HG03060 (cell line): ENCODE measurements around the gene WBP1L.
"Not testable (repeated sequence)": the region's sequence is repeated elsewhere in the genome, so short reads cannot be mapped to it uniquely, and the experiment has no call there.

Source experiments
- ATAC-seq: cut with Tn5 transposase; IDR thresholded peaks from one replicate; pipeline ENCODE4 v1.9.1; 2021; ENCODE audit warnings: low read depth, moderate number of reproducible peaks; ENCODE audit not compliant: unreplicated experiment

Gene WBP1L

DNA sequence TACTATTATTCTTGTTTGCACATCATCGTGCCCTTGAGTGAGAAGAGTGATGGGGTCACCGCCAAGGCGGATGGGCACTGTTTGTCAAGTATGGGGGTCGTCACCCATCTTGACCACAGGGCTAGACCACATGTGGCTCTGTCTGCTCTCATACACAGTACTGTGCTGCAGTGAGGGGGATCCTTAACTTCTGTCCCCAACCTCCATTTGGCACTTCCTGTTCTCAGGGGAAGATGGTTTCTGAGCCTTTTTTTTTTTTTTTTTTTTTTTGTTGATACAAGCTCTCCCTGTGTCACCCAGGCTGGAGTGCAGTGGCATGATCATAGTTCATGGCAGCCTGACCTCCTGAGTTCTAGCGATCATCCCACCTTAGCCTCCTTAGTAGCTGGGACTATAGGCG is 13.6 kb downstream of the WBP1L start:
- ATAC-seq, result no peak

DNA sequence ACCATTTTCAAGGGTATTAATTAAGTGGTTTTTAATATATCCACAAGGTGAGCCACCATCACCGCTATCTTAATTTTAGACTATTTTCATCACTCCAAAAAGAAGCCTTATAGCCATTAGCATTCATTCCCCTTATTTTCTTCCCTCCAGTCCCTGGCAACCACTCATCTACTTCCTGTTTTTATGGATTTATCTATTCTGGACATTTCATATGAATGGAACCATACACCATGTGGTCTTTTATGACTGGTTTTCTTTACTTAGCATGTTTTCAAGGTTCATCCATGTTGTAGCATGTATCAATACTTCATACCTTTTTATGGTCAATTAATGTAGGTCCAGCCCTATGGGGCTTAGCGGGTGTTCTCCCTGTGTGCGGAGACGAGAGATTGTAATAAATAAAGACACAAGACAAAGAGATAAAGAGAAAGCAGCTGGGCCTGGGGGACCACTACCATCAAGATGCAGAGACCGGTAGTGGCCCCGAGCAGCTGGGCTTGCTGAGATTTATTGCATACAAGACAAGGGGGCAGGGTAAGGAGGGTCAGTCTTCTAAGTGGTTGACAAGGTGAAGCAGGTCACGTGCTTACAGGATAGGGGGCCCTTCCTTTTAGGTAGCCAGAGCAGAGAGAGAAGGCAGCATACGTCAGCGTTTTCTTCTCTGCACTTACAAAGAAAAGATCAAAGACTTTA is 14.6 kb downstream of the WBP1L start:
- ATAC-seq, result no peak

DNA sequence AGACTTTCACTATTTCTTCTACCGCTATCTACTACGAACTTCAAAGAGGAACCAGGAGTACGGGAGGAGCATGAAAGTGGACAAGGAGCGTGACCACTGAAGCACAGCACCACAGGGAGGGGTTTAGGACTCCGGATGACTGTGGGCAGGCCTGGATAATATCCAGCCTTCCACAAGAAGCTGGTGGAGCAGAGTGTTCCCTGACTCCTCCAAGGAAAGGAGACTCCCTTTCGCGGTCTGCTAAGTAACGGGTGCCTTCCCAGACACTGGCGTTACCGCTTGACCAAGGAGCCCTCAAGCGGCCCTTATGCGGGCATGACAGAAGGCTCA is 15.2 kb downstream of the WBP1L start:
- not testable (repeated sequence) for ATAC-seq

DNA sequence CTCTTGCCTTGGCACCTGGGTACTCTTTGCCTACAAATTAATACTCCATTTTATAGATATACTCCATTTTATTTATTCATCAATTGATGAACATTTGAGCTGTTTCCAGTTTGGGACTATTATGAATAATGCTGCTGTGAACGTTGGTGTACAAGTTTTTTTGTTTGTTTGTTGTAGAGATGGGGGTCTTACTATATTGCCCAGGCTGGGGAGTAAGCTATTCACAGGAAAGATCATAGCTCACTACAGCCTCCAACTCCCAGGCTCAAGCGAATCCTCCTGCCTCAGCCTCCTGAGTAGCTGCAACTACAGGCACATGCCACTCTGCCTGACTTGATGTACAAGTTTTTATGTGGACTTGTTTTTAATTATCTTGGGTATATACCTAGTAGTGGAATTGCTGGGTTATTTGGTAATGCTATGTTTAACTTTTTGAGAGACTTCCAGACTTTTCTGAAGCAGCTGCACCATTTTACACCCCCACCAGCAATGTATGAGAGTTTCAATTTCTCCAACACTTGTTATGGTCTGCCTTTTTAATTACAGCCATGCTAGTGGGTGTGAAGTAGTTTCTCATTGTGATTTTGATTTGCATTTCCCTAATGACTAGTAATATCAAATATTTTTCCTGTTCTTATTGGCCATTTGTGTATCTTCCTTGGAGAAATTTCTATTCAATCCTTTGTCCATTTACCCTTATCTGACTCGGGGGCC is 15.9 kb downstream of the WBP1L start:
- ATAC-seq, result no peak

DNA sequence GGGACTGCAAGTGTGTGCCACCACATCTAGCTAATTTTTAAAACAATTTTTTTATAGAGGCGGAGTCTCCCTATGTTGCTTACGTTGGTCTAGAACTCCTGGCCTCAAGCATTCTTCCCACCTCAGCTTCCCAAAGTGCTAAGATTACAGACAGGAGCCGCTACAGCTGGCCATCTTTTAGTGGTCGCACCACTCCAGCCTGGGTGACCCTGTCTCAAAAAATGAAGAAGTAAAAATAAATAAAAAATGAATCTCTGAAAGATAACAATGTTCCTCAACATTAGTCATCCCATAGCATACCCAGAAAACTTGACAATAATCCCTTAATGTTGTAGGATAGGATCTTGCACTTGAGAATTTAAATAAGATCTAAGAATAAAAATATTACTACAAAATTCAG is 18.2 kb downstream of the WBP1L start:
- ATAC-seq, result no peak

DNA sequence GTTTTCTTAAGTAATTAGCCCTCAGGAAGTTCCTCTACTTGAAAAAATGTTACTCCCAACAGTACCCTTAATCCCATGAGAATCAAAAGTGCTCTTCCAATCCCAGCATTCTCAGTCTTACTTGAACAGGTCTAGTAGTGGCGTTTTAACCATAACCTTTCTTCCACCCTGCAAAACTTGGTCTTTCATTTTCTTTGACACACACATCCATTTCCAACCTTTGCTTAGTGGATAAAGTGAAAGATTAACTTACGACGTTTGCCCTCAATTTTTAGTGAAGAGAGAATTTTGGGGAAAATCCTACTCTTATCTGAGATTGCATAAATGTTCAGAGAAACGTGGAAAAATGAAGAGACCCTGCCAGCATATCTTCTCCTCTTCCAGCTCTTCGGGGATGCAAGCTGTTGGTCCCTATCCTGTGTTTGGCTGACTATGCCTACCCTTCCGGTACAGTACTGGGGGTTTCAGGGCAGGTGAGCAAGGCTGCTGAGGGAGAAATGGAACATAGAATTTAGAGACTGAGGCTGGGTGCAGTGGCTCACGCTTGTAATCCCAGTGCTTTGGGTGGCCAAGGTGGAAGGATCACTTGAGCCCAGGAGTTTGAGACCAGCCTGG is 18.8 kb downstream of the WBP1L start:
- ATAC-seq, result no peak

DNA sequence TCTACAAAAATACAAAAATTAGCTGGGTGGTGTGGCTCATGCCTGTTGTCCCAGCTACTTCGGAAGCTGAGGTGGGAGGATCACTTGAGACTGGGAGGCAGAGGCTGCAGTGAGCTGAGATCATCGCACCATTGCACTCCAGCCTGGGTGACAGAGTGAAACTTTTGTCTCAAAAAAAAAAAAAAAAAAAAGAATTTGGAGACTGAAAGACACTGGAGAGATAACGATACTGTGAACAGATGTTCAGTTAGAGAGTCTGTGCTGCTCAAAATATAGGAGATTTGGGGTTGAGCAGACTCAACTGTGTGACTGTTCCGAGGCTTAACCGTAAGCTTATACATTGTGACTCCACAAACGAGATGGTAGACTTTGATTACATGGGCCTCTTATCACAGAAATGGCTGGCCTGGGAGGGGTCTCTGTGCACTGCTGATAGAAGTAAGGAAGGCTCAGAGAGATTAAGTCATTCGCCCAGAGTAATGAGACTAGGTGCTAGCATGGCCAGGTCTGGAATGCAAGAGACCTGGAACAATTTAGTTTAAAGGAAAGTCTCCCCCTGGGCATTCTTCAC is 19.4 kb downstream of the WBP1L start:
- ATAC-seq, result no peak

DNA sequence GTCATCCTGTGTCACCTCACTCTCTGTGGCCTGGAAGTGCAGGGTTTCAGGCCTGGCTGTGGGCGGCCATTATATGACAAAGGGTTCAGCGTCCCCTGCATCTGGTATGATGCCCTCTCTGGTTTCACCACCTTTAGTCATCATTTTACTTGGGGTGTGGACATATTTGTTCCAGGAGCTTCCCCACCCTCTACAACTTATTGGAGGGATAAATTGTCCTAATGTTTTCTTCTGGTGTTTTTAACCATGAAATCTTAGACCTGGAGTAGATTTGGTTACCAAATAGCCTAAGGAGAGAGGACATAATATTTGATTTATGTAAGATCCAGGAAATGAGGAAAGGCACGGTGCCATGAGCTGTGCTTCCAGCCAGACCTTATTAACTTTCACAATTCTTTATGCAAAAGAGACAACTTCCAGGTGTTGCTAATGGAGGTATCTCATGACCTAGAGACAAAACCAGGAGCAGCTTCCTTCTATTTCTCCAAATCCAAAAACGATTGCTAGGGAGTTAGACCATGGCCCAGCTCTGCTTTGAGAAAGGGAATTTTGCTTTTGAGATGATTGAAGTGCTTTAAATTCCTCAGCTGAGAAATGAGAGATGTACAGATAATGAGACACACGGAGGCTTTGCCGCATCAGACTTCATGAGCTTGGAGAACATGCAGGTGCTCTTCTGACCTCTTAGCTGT is 20.9 kb downstream of the WBP1L start:
- no peak for ATAC-seq

DNA sequence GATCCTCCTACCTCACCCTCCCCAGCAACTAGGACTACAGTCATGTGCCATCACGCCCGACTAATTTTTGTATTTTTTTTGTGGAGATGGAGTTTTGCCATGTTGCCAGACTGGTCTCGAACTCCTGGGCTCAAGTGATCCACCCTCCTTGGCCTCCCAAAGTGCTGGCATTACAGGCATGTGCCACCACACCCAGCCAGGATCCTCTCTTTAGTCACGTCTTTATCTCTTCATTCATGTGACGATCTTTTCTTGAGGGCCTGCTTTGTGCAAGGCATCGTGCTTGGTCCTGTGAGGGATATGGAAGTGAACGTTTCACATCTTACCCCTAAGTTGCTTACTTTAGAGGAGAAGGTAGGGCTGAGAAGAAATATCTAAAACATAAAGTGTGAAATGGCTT is 21.6 kb downstream of the WBP1L start:
- ATAC-seq, result no peak

DNA sequence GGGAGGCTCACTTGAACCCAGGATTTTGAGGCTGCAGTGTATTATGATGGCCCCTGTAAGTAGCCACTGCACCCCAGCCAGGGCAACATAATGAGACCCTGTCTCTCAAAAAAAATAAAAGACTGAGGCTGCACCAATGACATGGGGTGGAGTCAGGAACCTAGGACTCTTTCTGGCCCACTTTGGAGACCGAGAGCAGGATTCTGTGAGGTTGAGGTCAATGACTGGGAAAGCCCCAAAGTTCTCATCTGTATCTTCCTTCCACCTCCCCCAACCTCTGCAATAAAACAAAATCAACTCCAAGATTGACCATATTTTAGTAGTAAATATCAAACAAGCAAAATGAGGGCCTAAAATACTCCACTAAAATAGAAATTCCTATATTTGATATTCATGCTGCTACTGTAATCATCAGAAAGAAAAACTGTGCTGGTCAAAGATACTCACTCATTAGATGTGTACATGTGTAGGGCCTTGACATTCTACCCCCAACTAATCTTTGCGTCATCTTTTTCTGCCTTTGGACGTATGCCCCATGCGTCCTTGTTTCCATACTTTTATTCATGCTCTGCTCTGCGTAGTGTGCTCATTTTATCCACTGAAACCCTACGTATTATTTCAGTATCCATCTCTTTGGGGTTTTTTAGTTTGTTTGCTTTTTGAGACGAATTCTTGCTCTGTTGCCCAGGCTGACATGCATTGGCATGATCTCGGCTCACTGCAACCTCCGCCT is 23.8 kb downstream of the WBP1L start:
- no peak for ATAC-seq

DNA sequence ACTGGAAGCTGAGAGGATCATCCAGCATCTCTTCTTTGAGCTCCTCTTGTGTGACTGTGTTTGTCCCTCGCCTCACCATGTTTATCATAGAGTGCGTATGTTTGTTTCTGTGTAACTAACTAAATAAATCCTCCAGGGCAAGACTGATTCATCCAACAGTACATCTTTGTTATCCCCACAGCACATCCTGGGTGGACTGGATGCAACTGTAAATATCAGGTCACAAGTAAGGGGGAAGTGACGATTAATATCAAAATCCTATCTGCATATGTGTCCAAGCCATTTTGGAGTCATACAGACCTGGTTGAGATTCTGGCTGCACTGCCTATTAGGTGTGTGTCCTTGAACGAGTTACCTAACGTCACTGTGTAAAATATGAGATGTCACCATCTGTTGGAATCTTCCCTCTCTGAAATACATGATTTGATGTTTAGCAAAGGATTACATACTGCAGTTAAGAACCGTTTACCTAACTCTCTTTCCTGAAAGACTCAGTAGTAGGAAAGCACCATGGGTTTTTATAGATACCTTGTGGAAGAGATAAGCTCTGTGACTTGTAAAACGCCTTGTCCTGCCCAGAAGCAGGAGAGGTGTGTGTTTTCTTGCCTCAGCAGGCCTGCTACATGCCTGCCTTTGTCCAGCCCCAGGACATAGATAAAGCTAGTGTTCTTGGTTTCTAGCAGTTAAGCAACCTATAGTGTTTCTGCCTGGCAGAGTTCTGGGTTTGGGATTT is 25.8 kb downstream of the WBP1L start:
- ATAC-seq, result no peak

DNA sequence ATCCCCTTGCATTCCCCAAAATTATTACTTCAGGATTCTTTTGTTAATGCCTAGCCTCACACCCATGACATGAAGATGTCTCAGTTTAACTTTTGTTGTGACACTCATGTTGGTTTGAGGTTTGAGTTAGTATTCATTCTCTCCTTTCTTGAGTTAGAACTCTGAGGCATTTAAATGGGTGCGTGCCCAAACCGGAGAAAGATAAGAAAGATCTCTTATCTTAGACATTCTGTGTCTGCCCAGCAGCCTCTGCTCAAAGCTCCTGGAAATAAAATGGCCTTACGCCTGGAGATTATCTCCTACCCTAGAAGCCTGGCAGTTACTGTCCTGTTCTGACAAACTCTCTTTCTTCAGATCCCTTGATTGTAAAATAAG is 26.3 kb downstream of the WBP1L start:
- no peak for ATAC-seq

DNA sequence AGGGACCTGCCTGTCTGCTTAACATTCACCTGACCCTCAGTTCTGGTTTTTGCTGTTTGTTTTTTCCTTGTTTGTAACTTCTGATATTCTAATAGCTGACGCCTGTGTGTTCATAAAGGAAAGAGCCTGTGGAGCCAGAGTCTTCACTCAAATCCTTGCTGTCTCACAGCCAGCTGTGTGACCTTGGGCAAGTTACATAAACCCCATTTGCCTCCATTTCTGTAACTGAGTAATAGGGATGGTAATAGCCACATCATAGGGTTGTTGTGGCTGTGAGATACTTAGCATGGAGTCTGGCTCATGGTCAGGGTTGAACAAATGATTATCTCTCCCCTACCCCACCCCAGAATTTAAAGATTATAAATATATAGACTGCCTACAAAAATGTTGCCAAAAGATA is 27.0 kb downstream of the WBP1L start:
- no peak for ATAC-seq

DNA sequence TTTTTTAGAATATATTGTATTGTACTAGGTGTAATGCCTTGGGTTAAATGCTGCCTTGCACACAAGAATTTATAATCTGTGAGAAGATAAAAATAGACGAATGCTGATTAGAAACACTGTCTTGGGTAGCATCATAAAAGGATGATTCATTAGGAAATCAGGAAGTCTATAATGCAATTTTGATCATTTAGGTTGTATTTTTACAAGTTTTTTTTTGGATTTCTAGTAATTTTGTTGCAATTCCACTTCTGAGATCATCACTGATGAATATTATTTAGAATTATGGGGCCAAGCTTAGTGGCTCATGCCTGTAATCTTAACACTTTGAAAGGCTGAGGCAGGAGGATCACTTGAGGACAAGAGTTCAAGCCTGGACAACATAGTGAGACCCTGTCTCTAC is 29.6 kb downstream of the WBP1L start:
- ATAC-seq, result no peak

DNA sequence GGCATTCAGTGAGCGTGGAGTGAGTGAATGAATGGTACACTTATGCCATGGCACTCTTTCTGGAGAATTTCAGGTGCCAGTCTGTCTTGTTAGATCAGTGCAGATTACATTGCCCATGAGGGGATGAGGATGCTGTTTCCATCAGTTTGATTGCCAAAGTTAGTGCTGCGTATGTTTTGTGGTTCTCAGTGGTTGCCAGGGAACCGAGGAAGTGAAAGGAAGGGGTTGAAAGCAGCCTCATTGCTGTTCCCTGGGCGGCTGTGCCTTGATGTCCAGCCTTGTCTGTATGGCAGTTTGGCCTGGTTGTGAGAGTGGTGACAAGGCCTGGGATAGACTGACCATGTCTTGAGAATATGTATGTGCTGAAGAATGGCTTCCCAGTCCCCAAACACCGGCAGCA is 30.2 kb downstream of the WBP1L start:
- no peak for ATAC-seq

DNA sequence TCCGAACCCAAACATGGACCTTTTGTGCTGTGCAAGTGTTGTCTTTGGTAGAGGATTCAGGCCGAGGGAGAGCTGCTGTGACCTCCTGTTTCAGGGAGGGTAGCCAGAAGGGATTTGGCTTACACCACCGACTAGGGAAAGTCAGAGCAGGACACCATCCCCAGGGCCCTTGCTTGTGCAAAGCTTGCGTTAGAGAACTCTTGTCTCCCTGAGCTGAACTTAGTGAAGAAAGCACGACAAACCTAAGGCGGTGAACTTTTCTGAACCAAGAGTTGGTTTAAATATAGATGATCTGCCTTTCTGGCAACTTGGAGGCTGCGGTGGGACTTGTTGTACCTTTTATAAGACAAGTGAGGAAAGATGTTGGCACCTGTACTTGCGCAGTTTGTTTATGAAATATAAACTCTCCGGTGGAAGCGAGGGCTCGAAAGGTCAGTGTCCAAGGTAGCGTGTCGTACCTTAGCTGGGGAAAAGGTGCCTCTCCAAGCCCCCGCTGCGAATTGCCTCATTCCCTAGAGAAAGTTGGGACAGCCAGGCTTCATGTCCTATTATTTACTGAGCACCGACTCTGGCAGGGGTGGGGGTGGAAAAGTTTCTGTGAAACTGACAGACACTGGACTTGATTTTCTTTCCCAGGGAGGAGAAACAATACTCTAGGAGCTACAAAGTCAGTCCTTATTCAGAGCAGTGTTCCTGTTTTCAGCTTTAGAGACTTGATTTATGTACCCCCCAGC is 31.6 kb downstream of the WBP1L start:
- ATAC-seq, result no peak

DNA sequence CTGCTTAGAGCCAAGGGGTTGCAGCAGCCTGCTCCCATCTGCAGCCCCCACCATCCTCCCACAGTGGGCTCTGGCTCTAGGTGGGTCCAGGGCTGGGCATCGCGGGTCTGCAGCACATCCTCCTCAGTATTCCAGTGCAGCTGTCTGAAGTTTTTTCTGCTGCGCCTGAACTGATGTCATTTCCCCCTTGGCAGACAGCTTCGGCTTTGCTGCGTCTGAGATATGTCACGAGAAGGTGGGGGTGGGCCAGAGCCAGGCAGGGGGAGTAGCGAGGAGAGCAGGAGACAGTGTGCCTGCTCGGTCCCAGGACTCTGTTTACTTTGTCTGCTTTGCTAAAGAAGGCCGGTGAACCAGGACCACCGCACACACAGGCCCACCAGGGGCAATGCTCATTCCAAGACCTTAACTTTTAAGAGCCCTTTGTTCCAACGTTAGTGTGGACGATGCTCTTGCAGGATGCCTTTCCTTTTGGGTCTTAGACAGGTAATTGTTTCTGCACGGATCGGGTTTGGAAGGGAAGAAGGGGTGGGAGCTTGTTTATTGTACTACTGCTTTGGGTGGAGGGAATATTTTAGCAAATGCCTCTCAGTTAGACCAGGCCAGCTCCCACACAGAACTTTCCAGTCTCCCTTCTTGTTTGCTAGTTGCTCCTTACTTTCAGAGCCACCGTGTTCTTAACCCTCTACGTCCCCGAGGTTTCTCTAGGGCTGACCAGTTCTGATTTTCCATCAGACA is 32.4 kb downstream of the WBP1L start:
- ATAC-seq, result no peak

DNA sequence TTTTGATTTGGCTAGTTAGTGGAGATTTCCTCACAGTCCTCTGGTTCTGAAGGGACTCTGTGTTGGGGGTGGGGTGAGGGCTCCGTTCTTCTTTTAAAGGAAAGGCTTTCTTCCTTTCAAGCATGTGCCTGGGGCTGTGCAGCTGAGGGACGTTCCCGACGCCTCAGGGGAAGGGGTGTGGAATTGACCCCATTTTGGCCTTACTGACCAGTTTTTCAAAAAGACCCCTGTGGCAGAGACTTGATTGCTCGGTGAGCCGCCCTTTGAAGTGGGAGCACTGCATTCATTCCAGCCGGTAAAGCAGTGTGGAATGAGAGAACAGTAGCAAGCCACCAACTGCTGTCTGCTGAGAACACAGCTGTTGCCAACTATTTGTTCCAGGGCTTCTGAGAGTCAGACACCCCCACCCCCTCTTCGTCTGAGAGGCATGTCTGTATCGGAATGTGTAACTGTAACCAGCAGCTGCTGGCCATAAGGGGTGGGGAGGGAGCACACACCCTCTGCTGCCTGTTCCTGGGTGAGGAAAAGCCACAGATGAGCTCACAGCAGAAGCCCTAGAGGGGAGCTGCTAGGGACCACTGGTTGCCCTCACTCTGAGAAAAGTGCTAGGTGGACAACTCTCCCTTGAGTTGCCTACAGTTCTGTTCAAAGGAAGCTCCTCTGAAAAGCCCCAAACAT is 33.2 kb downstream of the WBP1L start:
- ATAC-seq, result no peak
